Dermis microvascular lymphatic vessel endothelial cell (primary cell): ENCODE results near the gene CASP8. TPM values are rescaled to one million over a fixed set of nuclear protein-coding genes. Genes with fewer than 3 reads are reported as not detected.
"Not testable (repeated sequence)": the region's sequence is repeated elsewhere in the genome, so short reads cannot be mapped to it uniquely, and the experiment has no call there.

Source experiments
- DNase-seq, 2 donors: peaks; one replicate each; pipeline versions ENCODE4 v3.0.0 to v3.0.0-alpha.2; 2010; ENCODE audit warnings: low read depth in 2 of 2
- total RNA-seq: library from RNA; depleted of rRNA; stranded (reverse); fragments of >200 nt; gene quantifications from 2 replicates; pipeline ENCODE4 v1.2.1, GENCODE V29; 2014

The CASP8 gene
- total RNA-seq, 1 donor from 2014 or later, result 10.0 TPM

DNA sequence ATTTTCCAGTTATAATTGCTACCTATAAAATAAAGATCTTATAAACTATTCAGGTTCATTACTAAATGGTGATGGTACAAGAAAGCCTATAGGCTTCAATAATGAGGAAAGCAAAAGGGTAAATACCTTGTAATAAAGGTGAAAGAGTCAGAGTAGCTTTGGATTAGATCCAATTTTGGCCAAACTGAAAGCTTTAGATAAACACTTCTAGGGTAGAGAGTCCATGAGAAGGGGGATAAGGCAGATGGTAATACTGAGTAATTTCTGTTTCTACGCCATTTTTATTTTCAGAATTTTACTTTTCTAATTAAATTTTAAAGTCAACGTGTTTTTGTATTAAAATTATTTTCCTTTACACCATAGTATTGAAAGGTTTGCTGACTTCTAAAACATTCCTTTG lies 9.4 kb downstream of the CASP8 start:
- DNase-seq, result no peak

DNA sequence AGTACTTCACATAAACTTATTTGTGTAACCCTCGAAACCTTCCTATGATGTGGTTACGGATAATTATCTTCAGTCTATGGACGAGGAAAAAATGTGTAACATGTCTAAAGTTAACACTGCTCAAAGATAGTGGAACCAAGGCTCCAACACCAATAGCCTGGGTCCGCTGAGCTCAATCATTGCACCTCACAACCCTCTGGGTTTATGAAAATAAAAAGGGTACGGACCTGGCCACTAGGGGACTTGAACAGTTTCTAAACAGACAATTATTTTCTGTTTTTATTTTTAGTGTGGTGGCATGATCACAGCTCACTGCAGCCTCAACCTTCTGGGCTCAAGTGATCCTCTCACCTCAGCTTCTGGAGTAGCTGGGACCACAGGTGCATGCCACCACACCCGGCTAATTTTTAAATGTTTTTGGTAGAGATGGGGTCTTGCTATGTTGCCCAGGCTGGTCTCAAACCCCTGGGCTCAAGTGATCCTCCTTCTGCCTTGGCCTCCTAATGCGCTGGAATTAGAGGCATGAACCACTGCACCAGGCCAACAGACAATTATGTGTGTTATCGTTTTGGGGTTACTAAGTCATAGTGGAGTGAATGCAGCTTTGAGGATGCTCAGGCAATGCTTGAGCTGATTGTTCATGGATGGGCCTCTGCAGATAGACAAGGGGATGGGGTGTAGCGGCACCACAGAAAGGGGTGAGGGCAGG lies 10.1 kb downstream of the CASP8 start:
- DNase-seq, result no peak

GRCh38 chr2:201271917-201272316 lies 11.6 kb downstream of the CASP8 start:
- no peak for DNase-seq

DNA sequence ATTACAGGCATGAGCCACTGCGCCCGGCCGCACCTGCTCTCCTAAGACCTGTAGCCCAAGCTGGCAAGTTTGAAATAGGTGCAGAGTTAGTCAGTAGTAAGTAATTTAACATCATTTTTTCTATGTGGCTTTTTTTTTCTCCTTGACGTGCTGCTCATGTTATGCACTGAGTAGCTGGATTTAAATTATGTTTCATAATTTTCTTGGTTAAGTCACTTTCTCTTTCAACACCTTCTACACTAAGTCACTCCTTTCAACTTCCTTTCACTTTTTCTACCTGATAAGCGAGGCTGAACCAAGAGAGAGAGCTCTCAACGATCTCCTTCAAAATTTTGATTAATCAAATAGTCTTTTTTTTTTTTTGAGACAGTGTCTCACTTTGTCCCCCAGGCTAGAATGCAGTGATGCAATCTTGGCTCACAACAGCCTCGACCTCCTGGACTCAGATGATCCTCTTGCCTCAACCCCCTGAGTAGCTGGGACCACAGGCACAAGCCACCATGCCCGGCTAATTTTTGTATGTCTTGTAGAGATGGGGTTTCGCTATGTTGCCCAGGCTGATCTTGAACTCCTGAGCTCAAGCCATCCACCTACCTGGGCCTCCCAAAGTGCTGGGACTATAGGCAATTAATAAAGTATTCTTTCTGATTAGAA lies 13.1 kb downstream of the CASP8 start:
- DNase-seq, result no peak

DNA sequence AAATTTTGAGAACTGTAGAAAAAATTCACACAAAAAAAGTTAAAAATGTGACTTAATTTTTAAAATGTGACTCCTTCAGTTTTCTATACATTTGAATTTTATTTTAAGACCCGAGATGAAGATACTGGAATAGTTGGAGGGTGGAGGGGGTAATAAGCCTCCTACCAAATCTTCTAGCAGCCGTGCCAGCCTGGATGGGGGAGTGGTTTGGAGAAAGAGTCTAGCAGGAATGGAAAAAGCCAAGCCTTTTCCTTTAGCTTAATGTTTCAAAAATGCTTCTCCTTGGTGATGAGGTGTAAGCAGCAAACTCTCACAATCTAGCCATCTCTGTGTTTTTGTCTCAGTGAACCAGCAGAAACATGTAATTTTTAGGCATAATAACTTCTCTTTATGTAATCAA lies 14.7 kb downstream of the CASP8 start:
- no peak for DNase-seq

DNA sequence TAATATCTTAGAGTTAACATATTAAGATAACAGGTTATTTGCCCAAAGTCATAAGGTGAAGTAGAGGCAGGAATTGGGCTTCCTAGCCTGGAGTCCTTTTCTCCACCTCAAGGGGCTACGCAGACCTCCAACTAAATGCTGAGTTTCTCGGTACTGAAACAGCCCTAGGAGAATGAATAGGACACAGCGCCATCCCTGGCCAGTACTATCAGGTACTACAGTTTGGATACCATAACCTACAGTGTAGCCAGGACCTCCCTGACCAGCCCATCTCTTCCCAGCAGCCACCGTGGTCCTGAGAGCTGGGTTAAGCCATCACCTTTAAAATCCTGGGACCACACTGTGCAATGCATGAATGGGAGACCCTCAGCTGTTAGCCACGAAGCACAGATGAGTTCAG lies 15.7 kb downstream of the CASP8 start:
- no peak for DNase-seq

GRCh38 chr2:201276511-201276910 lies 16.2 kb downstream of the CASP8 start:
- no peak for DNase-seq

GRCh38 chr2:201279079-201279478 lies 18.7 kb downstream of the CASP8 start:
- no peak for DNase-seq

DNA sequence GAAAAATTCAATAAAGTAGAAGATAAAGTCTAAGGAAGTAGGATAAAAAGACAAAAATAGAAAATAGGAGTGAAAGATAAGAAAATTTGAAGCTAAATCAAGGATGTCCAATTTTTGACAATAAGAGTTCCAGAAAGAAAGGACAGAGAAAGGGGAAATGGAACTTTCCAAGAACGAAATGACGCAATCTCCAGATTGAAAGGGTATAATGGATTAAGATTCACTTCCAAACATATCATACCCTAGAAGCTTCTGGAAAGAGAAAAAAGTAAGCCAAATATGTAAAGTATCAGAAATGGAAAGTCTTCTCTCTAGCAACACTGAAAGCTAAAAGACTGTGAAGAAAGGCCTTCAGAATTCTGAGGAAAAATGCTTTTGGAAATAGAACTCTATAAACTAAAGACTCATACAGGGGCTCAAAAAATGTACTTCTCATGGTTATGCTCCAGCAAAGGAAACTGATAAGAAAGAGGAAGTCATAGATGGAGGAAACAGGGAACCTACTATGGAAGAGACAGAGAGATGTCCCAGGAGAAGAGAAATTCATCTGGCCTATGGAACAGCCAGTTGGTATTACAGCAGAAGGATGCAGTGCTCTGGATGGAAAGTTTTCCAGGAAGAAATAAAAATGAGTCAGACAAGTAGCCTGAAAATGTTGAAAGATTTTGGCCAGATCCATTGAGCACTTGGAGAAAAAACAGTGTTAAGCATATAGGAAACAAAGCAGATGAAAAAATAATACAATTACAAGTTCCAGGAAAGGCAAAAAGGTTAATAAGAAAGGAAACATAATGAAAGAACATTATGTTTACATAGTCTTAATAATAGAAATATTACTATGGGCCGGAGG lies 20.1 kb downstream of the CASP8 start:
- DNase-seq, result peak in 1 of 2 donors; percentile 65

- no peak for DNase-seq
Measured at GRCh38 chr2:201285499-201285898, 25.2 kb downstream of the CASP8 start.

DNA sequence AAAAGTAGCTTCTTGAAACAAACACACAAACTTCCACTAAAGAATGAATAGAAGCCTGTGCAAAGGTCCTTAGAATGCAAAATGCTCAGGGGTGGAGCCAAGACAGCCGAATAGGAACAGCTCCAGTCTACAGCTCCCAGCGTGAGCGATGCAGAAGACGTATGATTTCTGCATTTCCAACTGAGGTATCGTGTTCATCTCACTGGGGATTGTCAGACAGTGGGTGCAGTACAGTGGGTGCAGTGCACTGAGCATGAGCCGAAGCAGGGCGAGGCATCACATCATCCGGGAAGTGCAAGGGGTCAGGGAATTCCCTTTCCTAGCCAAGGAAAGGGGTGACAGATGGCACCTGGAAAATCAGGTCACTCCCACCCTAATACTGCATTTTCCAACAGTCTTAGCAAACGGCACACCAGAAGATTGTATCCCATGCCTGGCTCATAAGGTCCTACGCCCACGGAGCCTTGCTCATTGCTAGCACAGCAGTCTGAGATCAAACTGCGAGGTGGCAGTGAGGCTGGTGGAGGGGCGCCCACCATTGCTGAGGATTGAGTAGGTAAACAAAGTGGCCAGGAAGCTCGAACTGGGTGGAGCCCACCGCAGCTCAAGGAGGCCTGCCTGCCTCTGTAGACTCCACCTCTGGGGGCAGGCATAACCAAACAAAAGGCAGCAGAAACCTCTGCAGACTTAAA lies 30.3 kb downstream of the CASP8 start:
- not testable (repeated sequence) for DNase-seq

DNA sequence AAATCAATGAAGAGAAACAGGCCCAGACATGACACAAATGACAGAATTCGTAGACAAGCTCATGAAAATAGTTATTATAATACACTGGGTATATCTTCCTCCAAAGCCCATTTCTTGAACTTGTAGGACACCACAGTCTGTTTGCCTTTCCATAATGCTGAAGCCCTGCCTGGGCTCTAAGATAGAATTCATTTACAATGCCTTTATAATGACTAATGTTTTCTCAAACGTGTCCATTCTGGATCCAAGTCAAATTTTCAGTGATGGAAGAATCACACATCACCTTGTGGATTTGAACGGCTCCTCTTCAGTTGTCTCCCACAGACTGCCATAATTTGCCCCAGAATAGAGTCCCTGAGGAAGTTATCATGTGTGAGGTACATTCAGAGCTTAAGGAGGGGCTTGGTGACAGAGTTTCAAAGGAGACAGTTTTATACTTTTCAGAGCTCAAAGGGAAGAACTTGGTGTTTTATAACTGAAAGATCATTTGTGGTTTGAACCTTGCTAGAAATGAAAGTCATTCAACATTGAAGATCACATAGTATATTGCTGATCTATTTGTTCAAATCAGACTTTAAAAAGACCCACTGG lies 38.2 kb downstream of the CASP8 start:
- DNase-seq, result no peak

DNA sequence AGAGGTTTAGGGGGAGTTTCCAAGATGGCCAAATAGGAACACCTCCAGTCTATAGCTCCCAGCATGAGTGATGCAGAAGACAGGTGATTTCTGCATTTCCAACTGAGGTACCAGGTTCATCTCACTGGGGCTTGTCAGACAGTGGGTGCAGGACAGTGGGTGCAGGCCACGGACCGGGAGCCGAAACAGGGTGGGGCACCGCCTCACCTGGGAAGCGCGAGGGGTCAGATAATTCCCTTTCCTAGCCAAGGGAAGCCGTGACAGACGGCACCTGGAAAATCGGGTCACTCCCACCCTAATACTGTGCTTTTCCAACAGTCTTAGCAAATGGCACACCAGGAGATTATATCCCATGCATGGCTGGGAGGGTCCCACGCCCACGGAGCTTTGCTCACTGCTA lies 39.6 kb downstream of the CASP8 start:
- DNase-seq, result not testable (repeated sequence)

DNA sequence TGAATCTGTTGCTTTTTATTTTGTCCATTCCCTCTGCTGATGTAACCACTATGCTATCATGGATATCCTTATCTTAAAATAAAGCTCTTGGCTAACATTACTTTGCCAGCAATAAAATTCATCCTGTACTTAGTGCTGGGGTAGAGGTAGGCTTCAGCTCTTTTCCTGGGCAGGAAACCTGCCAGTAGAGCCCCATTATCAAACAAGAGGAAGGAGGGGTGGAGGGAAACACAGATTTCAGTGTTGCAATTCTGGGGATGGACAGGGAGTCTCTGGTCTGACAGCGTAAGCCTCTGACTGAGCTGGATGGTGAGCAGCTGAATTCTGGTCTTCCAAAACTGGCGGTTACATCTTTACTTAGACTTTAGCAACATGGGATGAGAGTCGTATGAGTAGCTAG lies 47.5 kb downstream of the CASP8 start:
- no peak for DNase-seq

GRCh38 chr2:201308914-201309313 lies 48.6 kb downstream of the CASP8 start:
- DNase-seq, result no peak

DNA sequence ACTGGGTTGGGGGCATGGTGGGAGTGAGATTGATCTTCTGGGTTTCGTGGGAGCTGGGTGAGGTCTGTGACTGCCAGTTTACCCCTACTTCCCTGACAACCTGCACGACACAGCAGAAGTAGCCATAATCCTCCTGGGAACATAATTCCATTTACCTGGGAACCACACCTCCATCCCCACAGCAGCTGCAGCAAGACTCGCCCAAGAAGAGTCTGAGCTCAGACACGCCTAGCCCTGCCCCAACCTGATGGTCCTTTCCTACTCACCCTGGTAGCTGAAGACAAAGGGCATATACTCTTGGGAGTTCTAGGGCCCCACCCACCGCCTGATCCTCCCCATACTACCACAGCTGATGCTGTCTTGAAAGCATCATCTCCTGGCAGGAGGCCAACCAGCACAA lies 53.0 kb downstream of the CASP8 start:
- DNase-seq, result no peak

- no peak for DNase-seq
Measured at GRCh38 chr2:201319511-201319910, 59.2 kb downstream of the CASP8 start.

- no peak for DNase-seq
Measured at GRCh38 chr2:201320257-201320656, 59.9 kb downstream of the CASP8 start.

- no peak for DNase-seq
Measured at GRCh38 chr2:201320701-201321100, 60.4 kb downstream of the CASP8 start.

- DNase-seq, result no peak
Measured at GRCh38 chr2:201322772-201323171, 62.4 kb downstream of the CASP8 start.

DNA sequence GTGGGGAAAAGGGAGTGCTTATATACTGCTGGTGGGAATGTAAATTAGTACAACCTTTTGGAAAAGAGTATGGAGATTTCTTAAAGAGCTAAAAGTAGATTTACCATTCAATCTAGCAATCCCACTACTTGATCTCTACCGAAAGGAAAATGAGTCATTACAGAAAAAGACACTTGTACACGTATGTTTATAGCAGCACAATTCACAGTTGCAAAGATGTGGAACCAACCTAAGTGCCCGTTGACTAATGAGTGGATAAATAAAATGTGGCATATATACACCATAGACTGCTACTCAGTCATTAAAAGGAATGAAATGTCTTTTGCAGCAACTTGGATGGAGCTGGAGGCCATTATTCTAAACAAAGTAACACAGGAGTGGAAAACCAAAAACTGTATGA lies 67.3 kb downstream of the CASP8 start:
- DNase-seq, result no peak
